ENCODE data around the gene COMMD10.
"Not testable (repeated sequence)": the region's sequence is repeated elsewhere in the genome, so short reads cannot be mapped to it uniquely, and the experiment has no call there.

Gene COMMD10

GRCh38 chr5:116098998-116099397, 14.2 kb downstream of the COMMD10 start:
- DNase-seq: no peak

- DNase-seq: not testable (repeated sequence)
Observed at GRCh38 chr5:116104941-116105340, 20.1 kb downstream of the COMMD10 start.

- no peak for DNase-seq
Observed at GRCh38 chr5:116115163-116115562, 30.3 kb downstream of the COMMD10 start.

GRCh38 chr5:116130471-116130870, 45.6 kb downstream of the COMMD10 start:
- DNase-seq: no peak

GRCh38 chr5:116130976-116131375, 46.2 kb downstream of the COMMD10 start:
- no peak for DNase-seq

GRCh38 chr5:116133281-116133680, 48.5 kb downstream of the COMMD10 start:
- DNase-seq: no peak

- DNase-seq: no peak
Observed at GRCh38 chr5:116135344-116135743, 50.5 kb downstream of the COMMD10 start.

- DNase-seq: no peak
Observed at GRCh38 chr5:116137544-116138378, 52.9 kb downstream of the COMMD10 start.

- no peak for DNase-seq
Observed at GRCh38 chr5:116142495-116142894, 57.7 kb downstream of the COMMD10 start.

- no peak for DNase-seq
Observed at GRCh38 chr5:116144103-116144502, 59.3 kb downstream of the COMMD10 start.

GRCh38 chr5:116144991-116145390, 60.2 kb downstream of the COMMD10 start:
- no peak for DNase-seq

- no peak for DNase-seq
Observed at GRCh38 chr5:116145416-116145815, 60.6 kb downstream of the COMMD10 start.

- DNase-seq: no peak
Observed at GRCh38 chr5:116152169-116152568, 67.3 kb downstream of the COMMD10 start.

GRCh38 chr5:116153687-116154174, 68.9 kb downstream of the COMMD10 start:
- DNase-seq: no peak

GRCh38 chr5:116154252-116154651, 69.4 kb downstream of the COMMD10 start:
- DNase-seq: no peak

- no peak for DNase-seq
Observed at GRCh38 chr5:116154931-116155330, 70.1 kb downstream of the COMMD10 start.

GRCh38 chr5:116157902-116158301, 73.1 kb downstream of the COMMD10 start:
- no peak for DNase-seq

- no peak for DNase-seq
Observed at GRCh38 chr5:116159006-116159405, 74.2 kb downstream of the COMMD10 start.

- no peak for DNase-seq
Observed at GRCh38 chr5:116174111-116174510, 89.3 kb downstream of the COMMD10 start.

GRCh38 chr5:116176121-116176520, 91.3 kb downstream of the COMMD10 start:
- DNase-seq: no peak

GRCh38 chr5:116178925-116179324, 94.1 kb downstream of the COMMD10 start:
- no peak for DNase-seq

- DNase-seq: no peak
Observed at GRCh38 chr5:116209166-116209565, 124.3 kb downstream of the COMMD10 start.

- no peak for DNase-seq
Observed at GRCh38 chr5:116212225-116212624, 127.4 kb downstream of the COMMD10 start.

GRCh38 chr5:116216246-116216645, 131.4 kb downstream of the COMMD10 start:
- no peak for DNase-seq
